ENCODE measurements around the gene PRDM15.

The PRDM15 gene

GRCh38 chr21:41772351-41773080 is 106.6 kb downstream of the PRDM15 start:
- no peak for TF ChIP-seq PAX5 (IDR thresholded peaks at IDR 0.05; ENCODE audit: insufficient read depth, low read length, severe bottlenecking)
- no peak for TF ChIP-seq POLR2A (IDR thresholded peaks at IDR 0.05; ENCODE audit: low read depth, low read length)
- TF ChIP-seq SPI1 (IDR thresholded peaks at IDR 0.05; ENCODE audit: low read depth, low read length) = no peak
- TF ChIP-seq POLR2AphosphoS5 (IDR thresholded peaks at IDR 0.05; ENCODE audit: low read depth, low read length) = no peak
- TF ChIP-seq POU2F2 (IDR thresholded peaks at IDR 0.05; ENCODE audit: low read depth, low read length) = no peak
- TF ChIP-seq TAF1 (IDR thresholded peaks at IDR 0.05; ENCODE audit: low read depth, low read length) = no peak
- DNase-seq (ENCODE audit: insufficient read length, low spot score) (no peak), FAIRE-seq (no peak)

DNA sequence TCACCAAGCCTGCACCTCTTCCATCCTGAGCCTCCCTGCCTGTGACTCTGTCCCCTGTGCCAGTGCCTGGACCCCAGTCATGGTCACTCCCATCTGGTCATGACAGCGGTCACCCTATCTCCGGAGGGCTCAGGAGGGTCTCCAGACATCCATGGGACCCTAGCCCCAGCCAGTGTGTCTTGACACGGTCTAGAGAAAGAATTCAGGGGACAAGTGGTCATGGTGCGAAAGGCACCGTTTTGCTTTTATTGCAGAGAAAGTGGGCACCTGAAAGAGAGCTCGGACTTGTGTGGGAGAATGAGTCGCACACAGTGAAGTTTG is 107.6 kb downstream of the PRDM15 start:
- FAIRE-seq (no peak), DNase-seq (ENCODE audit: insufficient read length, low spot score) (no peak)
- TF ChIP-seq SPI1 (IDR thresholded peaks at IDR 0.05; ENCODE audit: low read depth, low read length) = no peak
- TF ChIP-seq POLR2A (IDR thresholded peaks at IDR 0.05; ENCODE audit: low read depth, low read length) = no peak
- no peak for TF ChIP-seq PAX5 (IDR thresholded peaks at IDR 0.05; ENCODE audit: insufficient read depth, low read length, severe bottlenecking)
- no peak for TF ChIP-seq POU2F2 (IDR thresholded peaks at IDR 0.05; ENCODE audit: low read depth, low read length)
- no peak for TF ChIP-seq POLR2AphosphoS5 (IDR thresholded peaks at IDR 0.05; ENCODE audit: low read depth, low read length)
- TF ChIP-seq TAF1 (IDR thresholded peaks at IDR 0.05; ENCODE audit: low read depth, low read length) = no peak

- no peak for FAIRE-seq
- no peak for TF ChIP-seq SPI1 (IDR thresholded peaks at IDR 0.05; ENCODE audit: low read depth, low read length)
- TF ChIP-seq POU2F2 (IDR thresholded peaks at IDR 0.05; ENCODE audit: low read depth, low read length) = no peak
- no peak for TF ChIP-seq POLR2A (IDR thresholded peaks at IDR 0.05; ENCODE audit: low read depth, low read length)
- TF ChIP-seq TAF1 (IDR thresholded peaks at IDR 0.05; ENCODE audit: low read depth, low read length) = no peak
- no peak for TF ChIP-seq POLR2AphosphoS5 (IDR thresholded peaks at IDR 0.05; ENCODE audit: low read depth, low read length)
- TF ChIP-seq PAX5 (IDR thresholded peaks at IDR 0.05; ENCODE audit: insufficient read depth, low read length, severe bottlenecking) = no peak
- no peak for DNase-seq (ENCODE audit: insufficient read length, low spot score)
Observed at GRCh38 chr21:41770901-41771624, 108.1 kb downstream of the PRDM15 start.

DNA sequence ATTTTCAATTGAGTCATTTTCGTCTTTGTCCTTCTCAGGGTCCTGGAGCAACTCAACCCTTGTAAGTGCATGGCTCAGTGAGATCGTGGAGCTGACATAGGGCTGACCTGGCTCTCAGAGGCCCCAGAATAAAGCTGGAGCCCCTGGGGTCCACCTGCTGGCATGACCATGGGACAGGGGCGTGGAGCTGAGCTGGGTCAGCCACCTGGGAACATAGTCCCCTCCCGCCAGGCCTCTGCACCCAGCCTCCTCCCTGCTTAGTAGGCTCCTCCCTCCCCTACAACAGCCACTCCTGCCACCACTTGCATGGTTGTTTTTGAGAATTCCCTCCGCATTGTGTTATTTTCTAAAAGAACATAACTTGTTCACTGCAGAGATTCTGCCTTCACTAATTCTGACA is 109.2 kb downstream of the PRDM15 start:
- no peak for TF ChIP-seq POLR2A (IDR thresholded peaks at IDR 0.05; ENCODE audit: low read depth, low read length)
- no peak for FAIRE-seq
- no peak for DNase-seq (ENCODE audit: insufficient read length, low spot score)

GRCh38 chr21:41769521-41769920 is 109.6 kb downstream of the PRDM15 start:
- DNase-seq (ENCODE audit: insufficient read length, low spot score) = no peak
- TF ChIP-seq POLR2A (IDR thresholded peaks at IDR 0.05; ENCODE audit: low read depth, low read length) = no peak
- TF ChIP-seq TAF1 (IDR thresholded peaks at IDR 0.05; ENCODE audit: low read depth, low read length) = no peak
- TF ChIP-seq POLR2AphosphoS5 (IDR thresholded peaks at IDR 0.05; ENCODE audit: low read depth, low read length) = no peak
- no peak for TF ChIP-seq PAX5 (IDR thresholded peaks at IDR 0.05; ENCODE audit: insufficient read depth, low read length, severe bottlenecking)
- no peak for TF ChIP-seq SPI1 (IDR thresholded peaks at IDR 0.05; ENCODE audit: low read depth, low read length)
- no peak for TF ChIP-seq POU2F2 (IDR thresholded peaks at IDR 0.05; ENCODE audit: low read depth, low read length)
- FAIRE-seq = no peak

DNA sequence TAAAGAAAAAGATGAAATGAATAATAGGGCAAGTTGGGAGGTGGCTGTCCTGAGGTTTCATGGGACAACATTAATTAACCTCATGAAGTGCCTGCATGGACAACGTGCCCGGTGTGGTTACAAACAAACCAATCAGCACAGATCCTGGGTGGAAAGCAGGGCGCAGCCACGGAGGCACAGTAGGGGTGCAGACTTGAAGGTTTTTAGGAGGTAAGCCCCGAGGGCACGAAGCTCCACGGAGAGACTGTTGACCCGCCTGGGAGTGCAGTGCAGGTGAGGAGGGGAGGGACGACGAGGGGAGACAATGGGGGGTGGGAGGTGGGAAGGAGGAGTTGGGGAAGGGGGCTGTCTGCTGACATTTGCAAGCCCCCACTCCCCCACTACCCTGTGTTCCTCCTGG is 110.0 kb downstream of the PRDM15 start:
- TF ChIP-seq POU2F2 (IDR thresholded peaks at IDR 0.05; ENCODE audit: low read depth, low read length) (no peak), PAX5 (IDR thresholded peaks at IDR 0.05; ENCODE audit: insufficient read depth, low read length, severe bottlenecking) (no peak), TAF1 (IDR thresholded peaks at IDR 0.05; ENCODE audit: low read depth, low read length) (no peak), SPI1 (IDR thresholded peaks at IDR 0.05; ENCODE audit: low read depth, low read length) (no peak), POLR2AphosphoS5 (IDR thresholded peaks at IDR 0.05; ENCODE audit: low read depth, low read length) (no peak), POLR2A (IDR thresholded peaks at IDR 0.05; ENCODE audit: low read depth, low read length) (no peak)
- FAIRE-seq (no peak), DNase-seq (ENCODE audit: insufficient read length, low spot score) (no peak)

DNA sequence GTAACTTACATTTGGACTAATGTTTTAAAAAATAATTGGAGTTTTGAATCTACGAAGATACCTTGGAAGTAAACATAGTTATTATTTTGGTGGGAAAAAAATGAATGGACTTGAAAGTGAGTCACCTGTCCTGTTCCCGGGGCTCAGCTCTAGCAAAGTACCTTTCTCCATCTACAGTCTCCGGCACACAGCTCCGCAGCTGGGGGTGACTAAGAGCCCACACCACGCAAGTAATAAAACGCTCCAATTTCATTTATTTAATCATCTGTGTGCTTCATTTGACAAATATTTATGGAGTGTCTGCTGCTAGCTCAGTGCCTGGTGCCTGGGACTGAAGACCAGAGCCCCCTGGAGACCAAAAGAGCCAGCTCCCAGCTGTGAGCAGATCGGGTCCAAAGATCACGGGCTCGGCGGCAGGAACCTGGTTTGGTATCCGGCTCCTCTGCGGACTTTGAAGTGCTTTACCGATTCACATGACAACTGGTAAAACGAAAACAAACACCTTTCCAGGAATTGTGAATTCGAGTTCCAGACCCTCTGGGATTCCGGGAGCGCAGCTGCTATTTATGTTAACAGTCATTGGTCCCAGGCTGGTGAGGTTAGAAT is 110.6 kb downstream of the PRDM15 start:
- DNase-seq (ENCODE audit: insufficient read length, low spot score) (no peak), FAIRE-seq (no peak)
- TF ChIP-seq PAX5 (IDR thresholded peaks at IDR 0.05; ENCODE audit: insufficient read depth, low read length, severe bottlenecking) = no peak

DNA sequence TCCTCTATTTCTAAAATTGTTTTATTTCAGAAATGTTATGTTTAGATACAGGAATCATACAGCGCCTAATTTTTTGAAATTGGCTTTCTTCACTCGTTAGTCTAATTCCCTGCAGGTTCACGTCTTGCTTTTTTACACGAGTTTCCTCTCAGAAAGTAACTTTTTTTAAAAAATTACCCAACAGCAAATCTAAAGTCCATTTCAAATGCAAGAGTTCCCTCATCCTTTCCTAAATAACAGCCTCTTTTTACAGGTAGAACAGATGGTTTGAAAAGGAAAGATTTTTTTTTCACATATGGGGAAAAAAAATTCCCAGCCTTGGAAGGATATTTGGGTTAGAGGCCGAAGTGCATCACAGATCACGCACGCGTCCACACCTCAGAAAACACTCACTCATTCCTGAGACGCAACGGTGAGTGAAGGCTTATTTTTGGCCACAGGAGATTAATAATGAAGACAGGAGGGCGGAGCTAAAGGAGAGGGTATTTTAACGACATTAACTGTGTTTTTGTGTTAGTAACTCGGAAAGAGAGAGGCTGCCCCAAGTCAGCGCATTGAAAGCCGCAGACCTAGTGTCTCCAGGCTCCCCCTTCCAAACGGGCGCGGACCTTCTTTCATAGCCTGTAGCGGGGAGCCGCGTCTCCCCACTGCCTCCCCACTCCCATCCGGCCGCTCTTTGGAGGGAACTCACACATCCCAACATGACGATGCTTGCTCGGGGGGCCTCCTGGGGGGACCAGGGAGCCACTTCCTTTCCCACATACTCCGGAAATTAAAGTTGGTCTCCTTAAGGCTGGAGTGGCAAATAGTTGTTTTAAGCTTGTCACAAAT is 111.3 kb downstream of the PRDM15 start:
- FAIRE-seq (no peak), DNase-seq (ENCODE audit: insufficient read length, low spot score) (no peak)
- no peak for TF ChIP-seq TAF1 (IDR thresholded peaks at IDR 0.05; ENCODE audit: low read depth, low read length)
- no peak for TF ChIP-seq PAX5 (IDR thresholded peaks at IDR 0.05; ENCODE audit: insufficient read depth, low read length, severe bottlenecking)

- no peak for TF ChIP-seq POU2F2 (IDR thresholded peaks at IDR 0.05; ENCODE audit: low read depth, low read length)
- no peak for TF ChIP-seq POLR2AphosphoS5 (IDR thresholded peaks at IDR 0.05; ENCODE audit: low read depth, low read length)
- no peak for TF ChIP-seq PAX5 (IDR thresholded peaks at IDR 0.05; ENCODE audit: insufficient read depth, low read length, severe bottlenecking)
- no peak for TF ChIP-seq POLR2A (IDR thresholded peaks at IDR 0.05; ENCODE audit: low read depth, low read length)
- TF ChIP-seq TAF1 (IDR thresholded peaks at IDR 0.05; ENCODE audit: low read depth, low read length) = no peak
- no peak for TF ChIP-seq SPI1 (IDR thresholded peaks at IDR 0.05; ENCODE audit: low read depth, low read length)
- peak; percentile 66 for FAIRE-seq
- peak; percentile 70 for DNase-seq (ENCODE audit: insufficient read length, low spot score)
Observed at GRCh38 chr21:41766883-41767605, 112.1 kb downstream of the PRDM15 start, which contains the start of gene RIPK4. RIPK4 (minus strand) TSS chr21:41767052; CDS start chr21:41767041, 11 bp downstream.

Data from GM12891 (cell line).